SK-N-SH (cell line): Measurements from ENCODE around the gene KY. TPM values are rescaled to one million over a fixed set of nuclear protein-coding genes. Genes with fewer than 3 reads are reported as not detected.

Experiments used
- CTCF ChIA-PET: fragments of 300-600, 350-600 bp; formaldehyde crosslinking; extraction: SDS; loops from one replicate; lab custom pipeline; 2021; lab: Yijun Ruan, JAX
- POLR2A ChIA-PET: fragments of 350-600 bp; sonication (Branson Sonifier 250); formaldehyde crosslinking; extraction: SDS; loops from one replicate; lab custom pipeline; 2020; ENCODE audit warnings: antibody characterized with exemption, inconsistent platforms; lab: Yijun Ruan, JAX
- DNase-seq: peaks from one replicate; pipeline ENCODE4 v3.0.0; 2012
- H2AFZ ChIP-seq: fragments of 200-600 bp; sonication (generic); 2 replicates; pipeline ENCODE4 v1.8.1; 2016; ENCODE audit warnings: antibody characterized with exemption, mild to moderate bottlenecking, low read depth
- H3F3A ChIP-seq: fragments of 200-600 bp; sonication (generic); replicated peaks from 2 replicates; pipeline ENCODE3; 2016; ENCODE audit warnings: antibody characterized with exemption, mild to moderate bottlenecking; ENCODE audit not compliant: insufficient read depth
- H3K27ac ChIP-seq, 2 experiments: fragments of 200-500 bp in 1 of 2; fragments of 200-600 bp in 1 of 2; sonication (Bioruptor generic) in 1 of 2; sonication (generic), shearing (Covaris generic) in 1 of 2; 2 replicates each; pipeline versions ENCODE4 v1.5.1 to v1.6.1; 2014 to 2016; ENCODE audit warnings: low read depth in 2 of 2, inconsistent platforms in 1 of 2, low read length in 1 of 2, mild to moderate bottlenecking in 1 of 2, mixed read lengths in 1 of 2
- H3K27me3 ChIP-seq: fragments of 200-600 bp; sonication (generic), shearing (Covaris generic); 2 replicates; pipeline ENCODE4 v1.6.1; 2016; ENCODE audit warnings: mixed run types; ENCODE audit not compliant: insufficient read depth
- H3K36me3 ChIP-seq, 2 experiments: fragments of 200-500 bp in 1 of 2; fragments of 200-600 bp in 1 of 2; sonication (Bioruptor generic) in 1 of 2; sonication (generic) in 1 of 2; replicated peaks in 1 of 2; 2 replicates each; pipeline versions ENCODE3 to v1.5.1; 2014 to 2016; ENCODE audit warnings: low read length in 1 of 2, mild to moderate bottlenecking in 1 of 2; ENCODE audit not compliant: insufficient read depth in 2 of 2, control insufficient read depth in 1 of 2
- H3K4me1 ChIP-seq, 2 experiments: fragments of 200-500 bp in 1 of 2; fragments of 200-600 bp in 1 of 2; sonication (Bioruptor generic) in 1 of 2; sonication (generic), shearing (Covaris generic) in 1 of 2; 2 replicates each; pipeline versions ENCODE4 v1.5.1 to v1.6.1; 2014 to 2016; ENCODE audit warnings: low read depth in 1 of 2, low read length in 1 of 2, mixed run types in 1 of 2; ENCODE audit not compliant: insufficient read depth in 2 of 2, control insufficient read depth in 1 of 2
- H3K4me2 ChIP-seq: fragments of 200-600 bp; sonication (generic), shearing (Covaris generic); 2 replicates; pipeline ENCODE4 v1.6.1; 2017; ENCODE audit warnings: mixed run types
- H3K4me3 ChIP-seq, 2 experiments: fragments of 200-500 bp in 1 of 2; fragments of 200-600 bp in 1 of 2; sonication (Bioruptor generic) in 1 of 2; sonication (generic), shearing (Covaris generic) in 1 of 2; 2 replicates each; pipeline versions ENCODE4 v1.5.1 to v1.8.1; 2014 to 2016; ENCODE audit warnings: low read depth in 2 of 2, inconsistent platforms in 1 of 2, low read length in 1 of 2, mild to moderate bottlenecking in 1 of 2, mixed read lengths in 1 of 2, moderate library complexity in 1 of 2
- H3K79me2 ChIP-seq: fragments of 200-600 bp; sonication (generic); 2 replicates; pipeline ENCODE4 v1.8.1; 2017; ENCODE audit warnings: mild to moderate bottlenecking; ENCODE audit not compliant: insufficient read depth
- H3K9ac ChIP-seq: fragments of 200-600 bp; sonication (generic); 2 replicates; pipeline ENCODE4 v1.6.1; 2017; ENCODE audit warnings: mixed run types
- H3K9me2 ChIP-seq: fragments of 200-600 bp; sonication (generic); 2 replicates; pipeline ENCODE4 v1.6.1; 2017; ENCODE audit warnings: mixed run types
- H3K9me3 ChIP-seq: fragments of 200-600 bp; sonication (generic); 2 replicates; pipeline ENCODE4 v1.6.1; 2017; ENCODE audit warnings: mixed run types, mild to moderate bottlenecking, moderate library complexity
- H4K20me1 ChIP-seq: fragments of 200-600 bp; sonication (generic); 2 replicates; pipeline ENCODE4 v1.6.1; 2017; ENCODE audit warnings: mild to moderate bottlenecking, mixed run types; ENCODE audit not compliant: insufficient read depth
- CHD2 ChIP-seq: fragments of 150-350 bp; IDR thresholded peaks from 2 replicates; pipeline ENCODE4 v1.6.1; 2018; ENCODE audit warnings: low read length; ENCODE audit not compliant: partially characterized antibody
- FOSL2 ChIP-seq: IDR thresholded peaks from 2 replicates; pipeline ENCODE4 v1.4.0; 2012; ENCODE audit warnings: low read depth, mild to moderate bottlenecking, moderate library complexity, borderline replicate concordance
- FOXJ3 ChIP-seq: sonication (generic); formaldehyde crosslinking; IDR thresholded peaks from 2 replicates; pipeline ENCODE4 v1.5.1; 2020; ENCODE audit warnings: mild to moderate bottlenecking, missing genetic modification reagents
- FOXM1 ChIP-seq: IDR thresholded peaks from 2 replicates; pipeline ENCODE4 v1.4.0; 2012; ENCODE audit warnings: low read depth, mild to moderate bottlenecking
- MXI1 ChIP-seq: IDR thresholded peaks from 2 replicates; pipeline ENCODE4 v1.6.1; 2012; ENCODE audit warnings: mild to moderate bottlenecking, low read depth, low read length, improper control_type of control experiment
- RCOR1 ChIP-seq: fragments of 150-350 bp; IDR thresholded peaks from 2 replicates; pipeline ENCODE4 v1.6.1; 2017; ENCODE audit warnings: antibody characterized with exemption, low read length
- RFX5 ChIP-seq: IDR thresholded peaks from 2 replicates; pipeline ENCODE4 v1.6.1; 2012; ENCODE audit warnings: mild to moderate bottlenecking, improper control_type of control experiment, low read length
- TAF1 ChIP-seq: IDR thresholded peaks from 2 replicates; pipeline ENCODE4 v1.6.1; 2012; ENCODE audit warnings: low read depth, mild to moderate bottlenecking, low read length, moderate library complexity, borderline replicate concordance
- TCF12 ChIP-seq: IDR thresholded peaks from 2 replicates; pipeline ENCODE4 v1.4.0; 2012
- TEAD4 ChIP-seq: IDR thresholded peaks from 2 replicates; pipeline ENCODE4 v1.4.0; 2012; ENCODE audit warnings: mild to moderate bottlenecking, borderline replicate concordance; ENCODE audit not compliant: insufficient read depth
- WGBS: methylation state at CpG from one replicate; pipeline ENCODE4 v1.1.6; 2017; ENCODE audit warnings: low lambda C conversion rate; 5-methylcytosine and 5-hydroxymethylcytosine counted together
- polyA plus RNA-seq, 3 experiments: library from polyadenylated mRNA; depleted of rRNA; stranded (reverse); fragments of >200 nt; gene quantifications; 2 replicates each; pipeline ENCODE4 v1.2.3, GENCODE V29; 2012
- TF ChIP-seq, protein P1 (sequence below): IDR thresholded peaks from 2 replicates; pipeline ENCODE4 v1.6.1; 2012; ENCODE audit warnings: mild to moderate bottlenecking, low read depth, low read length, moderate library complexity
- TF ChIP-seq, protein P2 (sequence below): fragments of 150-350 bp; IDR thresholded peaks from 2 replicates; pipeline ENCODE4 v1.6.1; 2017; ENCODE audit warnings: antibody characterized with exemption, low read length, low read depth, borderline replicate concordance
- TF ChIP-seq, protein P3 (sequence below): fragments of 200-600 bp; sonication (generic); IDR thresholded peaks from 2 replicates; pipeline ENCODE4 v1.6.1; 2017; ENCODE audit warnings: antibody characterized with exemption, mild to moderate bottlenecking, moderate library complexity
- TF ChIP-seq, protein P4 (sequence below): IDR thresholded peaks from 2 replicates; pipeline ENCODE4 v1.4.0; 2012; ENCODE audit warnings: low read depth, borderline replicate concordance

The KY gene
- polyA plus RNA-seq, 1 of the 3 experiments (the other 2 are of a cell fraction): 2.4 TPM

DNA sequence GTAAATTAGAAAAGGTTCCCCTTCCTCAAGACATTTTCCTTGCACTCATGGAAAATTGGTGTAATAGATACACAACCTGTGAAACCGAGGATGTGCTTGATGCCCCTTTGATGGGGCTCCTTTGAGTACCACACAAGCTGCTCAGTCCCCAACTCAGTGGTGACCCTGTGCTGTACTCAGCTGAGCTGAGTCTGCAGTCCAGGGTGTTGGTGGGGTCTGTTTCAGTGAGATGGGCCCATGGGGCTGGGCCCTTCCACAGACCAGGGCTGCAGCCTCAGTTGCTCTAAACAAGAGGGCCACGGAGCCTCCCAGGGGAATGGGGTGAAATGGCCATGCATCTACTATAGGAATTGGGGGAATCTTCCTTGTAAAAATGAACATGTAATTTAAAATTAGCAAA, 39.3 kb downstream of the KY start:
- Histone ChIP-seq H2AFZ (no peak overlapping the region), H3K4me3 (no peak overlapping the region), H3F3A (no peaks in the 10 kb centered on the region), H3K27me3 (no peaks in the 10 kb centered on the region), H3K9ac (no peak overlapping the region), H3K9me3 (no peaks in the 10 kb centered on the region), H3K4me1 (peaks cover 0 to 21% of the 10 kb centered on the region in 2 experiments; a peak in 1 of 4 replicates), H3K4me2 (no peak overlapping the region), H3K36me3 (no peaks in the 10 kb centered on the region), H3K79me2 (no peaks in the 10 kb centered on the region), H3K27ac (no peak overlapping the region), H3K9me2 (no peaks in the 10 kb centered on the region), H4K20me1 (no peaks in the 10 kb centered on the region)
- WGBS: 85% methylated on average over 1 of the region's 2 CpGs
- ChIA-PET POLR2A (no interaction called here), CTCF (interaction anchor here (1.0 to 2.8 kb wide), 2 partner anchors 10 kb away, joined by 3 to 12 read pairs; no protein-coding TSS in a partner anchor)
- TF ChIP-seq RFX5 (no peak), RCOR1 (no peak), FOXJ3 (no peak), TCF12 (no peak), TAF1 (no peak), FOSL2 (no peak), FOXM1 (no peak), MXI1 (no peak), TEAD4 (no peak), CHD2 (no peak)
- TF ChIP-seq, protein P1, sequence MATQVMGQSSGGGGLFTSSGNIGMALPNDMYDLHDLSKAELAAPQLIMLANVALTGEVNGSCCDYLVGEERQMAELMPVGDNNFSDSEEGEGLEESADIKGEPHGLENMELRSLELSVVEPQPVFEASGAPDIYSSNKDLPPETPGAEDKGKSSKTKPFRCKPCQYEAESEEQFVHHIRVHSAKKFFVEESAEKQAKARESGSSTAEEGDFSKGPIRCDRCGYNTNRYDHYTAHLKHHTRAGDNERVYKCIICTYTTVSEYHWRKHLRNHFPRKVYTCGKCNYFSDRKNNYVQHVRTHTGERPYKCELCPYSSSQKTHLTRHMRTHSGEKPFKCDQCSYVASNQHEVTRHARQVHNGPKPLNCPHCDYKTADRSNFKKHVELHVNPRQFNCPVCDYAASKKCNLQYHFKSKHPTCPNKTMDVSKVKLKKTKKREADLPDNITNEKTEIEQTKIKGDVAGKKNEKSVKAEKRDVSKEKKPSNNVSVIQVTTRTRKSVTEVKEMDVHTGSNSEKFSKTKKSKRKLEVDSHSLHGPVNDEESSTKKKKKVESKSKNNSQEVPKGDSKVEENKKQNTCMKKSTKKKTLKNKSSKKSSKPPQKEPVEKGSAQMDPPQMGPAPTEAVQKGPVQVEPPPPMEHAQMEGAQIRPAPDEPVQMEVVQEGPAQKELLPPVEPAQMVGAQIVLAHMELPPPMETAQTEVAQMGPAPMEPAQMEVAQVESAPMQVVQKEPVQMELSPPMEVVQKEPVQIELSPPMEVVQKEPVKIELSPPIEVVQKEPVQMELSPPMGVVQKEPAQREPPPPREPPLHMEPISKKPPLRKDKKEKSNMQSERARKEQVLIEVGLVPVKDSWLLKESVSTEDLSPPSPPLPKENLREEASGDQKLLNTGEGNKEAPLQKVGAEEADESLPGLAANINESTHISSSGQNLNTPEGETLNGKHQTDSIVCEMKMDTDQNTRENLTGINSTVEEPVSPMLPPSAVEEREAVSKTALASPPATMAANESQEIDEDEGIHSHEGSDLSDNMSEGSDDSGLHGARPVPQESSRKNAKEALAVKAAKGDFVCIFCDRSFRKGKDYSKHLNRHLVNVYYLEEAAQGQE: no peak
- TF ChIP-seq, protein P2, sequence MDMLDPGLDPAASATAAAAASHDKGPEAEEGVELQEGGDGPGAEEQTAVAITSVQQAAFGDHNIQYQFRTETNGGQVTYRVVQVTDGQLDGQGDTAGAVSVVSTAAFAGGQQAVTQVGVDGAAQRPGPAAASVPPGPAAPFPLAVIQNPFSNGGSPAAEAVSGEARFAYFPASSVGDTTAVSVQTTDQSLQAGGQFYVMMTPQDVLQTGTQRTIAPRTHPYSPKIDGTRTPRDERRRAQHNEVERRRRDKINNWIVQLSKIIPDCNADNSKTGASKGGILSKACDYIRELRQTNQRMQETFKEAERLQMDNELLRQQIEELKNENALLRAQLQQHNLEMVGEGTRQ: no peak
- TF ChIP-seq, protein P3, sequence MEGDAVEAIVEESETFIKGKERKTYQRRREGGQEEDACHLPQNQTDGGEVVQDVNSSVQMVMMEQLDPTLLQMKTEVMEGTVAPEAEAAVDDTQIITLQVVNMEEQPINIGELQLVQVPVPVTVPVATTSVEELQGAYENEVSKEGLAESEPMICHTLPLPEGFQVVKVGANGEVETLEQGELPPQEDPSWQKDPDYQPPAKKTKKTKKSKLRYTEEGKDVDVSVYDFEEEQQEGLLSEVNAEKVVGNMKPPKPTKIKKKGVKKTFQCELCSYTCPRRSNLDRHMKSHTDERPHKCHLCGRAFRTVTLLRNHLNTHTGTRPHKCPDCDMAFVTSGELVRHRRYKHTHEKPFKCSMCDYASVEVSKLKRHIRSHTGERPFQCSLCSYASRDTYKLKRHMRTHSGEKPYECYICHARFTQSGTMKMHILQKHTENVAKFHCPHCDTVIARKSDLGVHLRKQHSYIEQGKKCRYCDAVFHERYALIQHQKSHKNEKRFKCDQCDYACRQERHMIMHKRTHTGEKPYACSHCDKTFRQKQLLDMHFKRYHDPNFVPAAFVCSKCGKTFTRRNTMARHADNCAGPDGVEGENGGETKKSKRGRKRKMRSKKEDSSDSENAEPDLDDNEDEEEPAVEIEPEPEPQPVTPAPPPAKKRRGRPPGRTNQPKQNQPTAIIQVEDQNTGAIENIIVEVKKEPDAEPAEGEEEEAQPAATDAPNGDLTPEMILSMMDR: no peak
- TF ChIP-seq, protein P4, sequence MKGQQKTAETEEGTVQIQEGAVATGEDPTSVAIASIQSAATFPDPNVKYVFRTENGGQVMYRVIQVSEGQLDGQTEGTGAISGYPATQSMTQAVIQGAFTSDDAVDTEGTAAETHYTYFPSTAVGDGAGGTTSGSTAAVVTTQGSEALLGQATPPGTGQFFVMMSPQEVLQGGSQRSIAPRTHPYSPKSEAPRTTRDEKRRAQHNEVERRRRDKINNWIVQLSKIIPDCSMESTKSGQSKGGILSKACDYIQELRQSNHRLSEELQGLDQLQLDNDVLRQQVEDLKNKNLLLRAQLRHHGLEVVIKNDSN: no peak
- no peak for DNase-seq
